Activated CD4-positive, alpha-beta T cell treated with anti-CD3 and anti-CD28 coated beads, Interleukin-2, amount 10 ng/mL, durations not matched to agents 7 days and 5 days (primary cell): ENCODE data around the gene FAHD1. TPM values are rescaled to one million over a fixed set of nuclear protein-coding genes. Genes with fewer than 3 reads are reported as not detected.

ENCODE experiments used
- CTCF ChIA-PET: fragments of 350-600 bp; sonication (Branson Sonifier 250); formaldehyde crosslinking; loops from one replicate; lab custom pipeline; 2021; ENCODE audit warnings: antibody characterized with exemption; lab: Charles Lee
- POLR2A ChIA-PET: fragments of 350-600 bp; sonication (Branson Sonifier 250); formaldehyde crosslinking; loops from one replicate; lab custom pipeline; 2021; ENCODE audit warnings: antibody characterized with exemption; lab: Charles Lee
- DNase-seq: peaks from one replicate; pipeline ENCODE4 v3.0.0-alpha.2; 2020
- H3K27ac Mint-ChIP-seq: one replicate; pipeline ENCODE4 v1.8.0; 2021; ENCODE audit warnings: mild to moderate bottlenecking, moderate library complexity, mixed read lengths
- H3K27me3 Mint-ChIP-seq: one replicate; pipeline ENCODE4 v1.8.0; 2021; ENCODE audit warnings: mixed read lengths
- H3K36me3 Mint-ChIP-seq: one replicate; pipeline ENCODE4 v1.8.0; 2021; ENCODE audit warnings: low read depth, mixed read lengths
- H3K4me1 Mint-ChIP-seq: one replicate; pipeline ENCODE4 v1.8.0; 2021; ENCODE audit warnings: mixed read lengths
- H3K4me3 Mint-ChIP-seq: one replicate; pipeline ENCODE4 v1.8.0; 2021; ENCODE audit warnings: mild to moderate bottlenecking, moderate library complexity, mixed read lengths
- H3K9me3 Mint-ChIP-seq: one replicate; pipeline ENCODE4 v1.8.0; 2021; ENCODE audit warnings: mixed read lengths
- total RNA-seq, 2 experiments: library from RNA; stranded (reverse); gene quantifications; one replicate each; pipeline ENCODE4 v1.2.3, GENCODE V29; 2021

Gene FAHD1
- total RNA-seq, 2 experiments from 2014 or later, result 11.3 to 12.9 TPM

DNA sequence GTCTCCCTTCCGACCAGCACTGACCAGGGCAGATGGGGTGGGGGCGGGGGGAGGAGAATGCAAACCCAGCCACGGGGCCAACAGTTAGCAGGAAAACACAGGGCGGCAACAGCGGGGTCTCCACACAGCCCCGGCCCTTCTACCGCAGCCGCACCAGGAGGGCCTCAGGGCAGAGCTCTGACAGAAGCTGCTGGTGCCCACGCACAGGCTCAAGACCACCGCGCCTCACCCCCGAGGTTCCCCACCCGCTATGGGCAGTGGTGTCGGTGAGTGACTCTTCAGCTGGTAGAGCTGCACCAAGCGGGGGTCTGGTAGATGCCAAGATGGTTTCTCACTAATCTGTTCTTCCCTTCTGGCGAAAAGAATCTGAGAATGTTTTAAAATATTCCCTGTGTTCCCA lies 16.5 kb upstream of the FAHD1 start:
- H3K27me3 Mint-ChIP-seq, result no peaks in the 10 kb centered on the region
- H3K4me3 Mint-ChIP-seq, result no peak overlapping the region
- no peak for DNase-seq
- H3K9me3 Mint-ChIP-seq, result peaks cover 2% of the 10 kb centered on the region
- peaks cover 29% of the 10 kb centered on the region for H3K36me3 Mint-ChIP-seq
- peaks cover 5% of the 10 kb centered on the region for H3K4me1 Mint-ChIP-seq
- CTCF ChIA-PET, result interaction anchor here (1.0 to 1.1 kb wide), 2 partner anchors 28 kb away, joined by 3 read pairs; partner anchors contain the start of genes NUBP2 and SPSB3
- H3K27ac Mint-ChIP-seq, result no peak overlapping the region
- POLR2A ChIA-PET, result no interaction called here

GRCh38 chr16:1812732-1813163 lies 14.3 kb upstream of the FAHD1 start:
- Mint-ChIP-seq H3K36me3 (peaks cover 17% of the 10 kb centered on the region), H3K4me1 (peaks cover 5% of the 10 kb centered on the region), H3K4me3 (no peak overlapping the region), H3K27me3 (no peaks in the 10 kb centered on the region), H3K27ac (peak overlapping the region; percentile 0), H3K9me3 (no peaks in the 10 kb centered on the region)
- CTCF ChIA-PET, result interaction anchor here (1.4 kb wide), 1 partner anchor 30 kb away, joined by 3 read pairs; the partner anchor contains the start of gene NUBP2
- DNase-seq, result peak; percentile 54
- POLR2A ChIA-PET, result no interaction called here

- ChIA-PET POLR2A (no interaction called here), CTCF (no interaction called here)
- H3K4me3 Mint-ChIP-seq, result no peak overlapping the region
- H3K4me1 Mint-ChIP-seq, result peaks cover 5% of the 10 kb centered on the region
- H3K9me3 Mint-ChIP-seq, result no peaks in the 10 kb centered on the region
- peaks cover 12% of the 10 kb centered on the region for H3K36me3 Mint-ChIP-seq
- no peak overlapping the region for H3K27ac Mint-ChIP-seq
- no peak for DNase-seq
- no peaks in the 10 kb centered on the region for H3K27me3 Mint-ChIP-seq
Measured at GRCh38 chr16:1815461-1815860, 11.5 kb upstream of the FAHD1 start.

- DNase-seq, result no peak
- Mint-ChIP-seq H3K9me3 (no peaks in the 10 kb centered on the region), H3K36me3 (peaks cover 12% of the 10 kb centered on the region), H3K4me3 (no peak overlapping the region), H3K27me3 (no peaks in the 10 kb centered on the region), H3K4me1 (peaks cover 5% of the 10 kb centered on the region), H3K27ac (no peak overlapping the region)
- POLR2A ChIA-PET, result no interaction called here
- CTCF ChIA-PET, result no interaction called here
Measured at GRCh38 chr16:1816396-1817275, 10.4 kb upstream of the FAHD1 start.

- H3K27ac Mint-ChIP-seq, result no peak overlapping the region
- ChIA-PET CTCF (no interaction called here), POLR2A (no interaction called here)
- H3K36me3 Mint-ChIP-seq, result peaks cover 12% of the 10 kb centered on the region
- no peaks in the 10 kb centered on the region for H3K27me3 Mint-ChIP-seq
- peaks cover 5% of the 10 kb centered on the region for H3K4me1 Mint-ChIP-seq
- no peak for DNase-seq
- no peak overlapping the region for H3K4me3 Mint-ChIP-seq
- H3K9me3 Mint-ChIP-seq, result no peaks in the 10 kb centered on the region
Measured at GRCh38 chr16:1817276-1817589, 9.8 kb upstream of the FAHD1 start.

GRCh38 chr16:1817716-1818115 lies 9.3 kb upstream of the FAHD1 start:
- H3K36me3 Mint-ChIP-seq, result peaks cover 12% of the 10 kb centered on the region
- H3K27me3 Mint-ChIP-seq, result no peaks in the 10 kb centered on the region
- POLR2A ChIA-PET, result no interaction called here
- peaks cover 3% of the 10 kb centered on the region for H3K4me1 Mint-ChIP-seq
- CTCF ChIA-PET, result no interaction called here
- no peaks in the 10 kb centered on the region for H3K9me3 Mint-ChIP-seq
- DNase-seq, result no peak
- H3K27ac Mint-ChIP-seq, result no peak overlapping the region
- H3K4me3 Mint-ChIP-seq, result no peak overlapping the region

GRCh38 chr16:1818204-1818872 lies 8.7 kb upstream of the FAHD1 start:
- Mint-ChIP-seq H3K27ac (no peak overlapping the region), H3K9me3 (no peaks in the 10 kb centered on the region), H3K4me1 (no peaks in the 10 kb centered on the region), H3K4me3 (no peak overlapping the region), H3K36me3 (peaks cover 12% of the 10 kb centered on the region), H3K27me3 (no peaks in the 10 kb centered on the region)
- POLR2A ChIA-PET, result no interaction called here
- CTCF ChIA-PET, result no interaction called here
- DNase-seq, result no peak

DNA sequence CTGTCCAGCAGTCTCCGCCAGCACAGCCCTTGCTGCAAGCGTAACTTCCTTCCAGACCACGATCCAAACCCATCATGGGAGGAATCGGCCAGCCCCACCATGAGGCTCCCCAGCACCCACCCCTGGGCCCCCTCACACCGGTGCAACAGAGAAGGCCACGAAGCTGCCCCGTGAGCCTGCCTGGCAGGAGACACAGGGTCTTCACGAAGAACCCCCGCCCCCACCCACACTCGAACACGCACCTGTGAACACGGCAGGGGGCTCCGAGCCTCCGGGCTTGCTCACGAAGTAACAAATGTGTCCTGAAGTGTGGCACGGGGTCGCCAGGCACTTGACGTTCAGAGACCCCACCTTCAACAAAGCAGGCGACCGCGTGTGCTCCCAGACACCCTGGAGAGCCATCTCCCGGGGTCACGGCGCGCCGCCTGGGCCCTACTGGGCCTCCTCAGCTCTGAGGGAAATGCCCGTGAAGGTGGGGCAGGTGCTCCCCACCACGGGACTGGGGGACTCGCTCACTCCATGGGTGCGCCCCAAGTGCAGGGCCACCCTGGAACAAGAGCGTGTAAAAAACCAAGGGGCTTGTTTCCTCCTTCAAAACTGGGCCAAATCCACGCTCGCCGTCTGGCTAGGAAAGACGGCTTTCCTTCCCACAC lies 8.0 kb upstream of the FAHD1 start:
- Mint-ChIP-seq H3K4me3 (no peak overlapping the region), H3K4me1 (peaks cover 4% of the 10 kb centered on the region), H3K36me3 (peaks cover 7% of the 10 kb centered on the region), H3K27me3 (no peaks in the 10 kb centered on the region), H3K9me3 (no peaks in the 10 kb centered on the region), H3K27ac (no peak overlapping the region)
- DNase-seq, result no peak
- ChIA-PET CTCF (no interaction called here), POLR2A (no interaction called here)

DNA sequence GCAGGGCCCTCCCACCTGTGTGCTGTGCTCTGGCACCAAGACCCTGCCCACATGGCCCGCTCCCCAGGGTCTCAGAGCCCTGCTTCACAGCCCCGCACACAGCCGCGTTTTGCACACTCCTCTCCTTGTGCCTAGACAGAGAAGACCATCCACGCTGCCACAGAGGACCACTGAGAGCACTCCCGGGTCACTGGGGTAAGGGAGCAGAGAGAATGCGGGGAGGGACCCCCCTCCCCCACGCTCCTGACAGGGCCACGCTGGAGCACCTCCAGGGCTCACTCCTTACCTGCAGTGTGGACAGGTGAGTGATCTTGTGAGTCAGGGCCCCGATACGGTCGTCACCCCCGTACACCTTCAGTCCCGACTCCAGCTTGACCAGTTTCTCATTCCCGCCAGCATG lies 7.4 kb upstream of the FAHD1 start:
- no peaks in the 10 kb centered on the region for H3K27me3 Mint-ChIP-seq
- no peak overlapping the region for H3K4me3 Mint-ChIP-seq
- no peaks in the 10 kb centered on the region for H3K9me3 Mint-ChIP-seq
- H3K27ac Mint-ChIP-seq, result no peak overlapping the region
- no peak for DNase-seq
- H3K36me3 Mint-ChIP-seq, result peaks cover 7% of the 10 kb centered on the region
- ChIA-PET POLR2A (interaction anchor here (0.7 kb wide), 1 partner anchor 47 kb away, joined by 3 read pairs; no protein-coding TSS in a partner anchor), CTCF (no interaction called here)
- H3K4me1 Mint-ChIP-seq, result peaks cover 9% of the 10 kb centered on the region

DNA sequence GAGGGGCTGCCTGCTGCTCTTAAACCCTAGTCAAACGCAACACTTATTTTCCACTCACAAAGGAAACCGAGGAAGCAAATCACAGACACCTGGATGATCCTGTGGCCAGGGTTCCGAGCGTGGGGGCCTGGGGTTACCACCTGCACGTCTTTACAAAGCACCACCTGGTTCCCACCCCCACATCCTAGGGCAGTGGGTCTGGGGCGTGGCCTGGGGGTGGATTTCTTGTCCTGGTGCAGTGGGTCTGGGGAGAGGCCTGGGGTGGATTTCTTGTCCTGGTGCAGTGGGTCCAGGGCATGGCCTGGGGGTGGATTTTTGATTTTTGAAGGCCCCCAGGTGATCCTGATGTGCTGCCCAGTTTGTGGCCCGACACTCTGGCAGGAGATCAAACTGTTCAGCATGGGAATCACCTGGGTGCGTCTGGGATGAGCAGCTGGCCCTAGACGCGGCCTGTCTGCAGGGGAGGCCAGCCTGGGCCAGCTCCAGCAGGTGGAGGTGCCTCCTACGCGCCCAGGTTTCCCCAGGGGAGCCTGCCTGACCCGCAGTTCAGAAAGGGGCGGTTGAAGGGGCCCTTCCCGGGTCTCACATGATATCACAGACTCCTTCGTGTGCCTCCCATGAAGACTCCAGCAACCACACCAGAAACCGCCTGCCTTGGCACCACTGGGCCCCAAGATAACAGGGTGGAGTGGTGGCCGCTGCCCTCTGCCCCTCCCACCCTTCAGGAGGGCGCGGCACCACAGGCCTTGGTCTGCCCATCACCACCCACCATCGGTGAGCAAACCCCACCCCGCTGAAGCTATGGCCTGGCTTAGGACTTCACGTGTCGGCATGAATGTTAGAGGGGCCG lies 6.7 kb upstream of the FAHD1 start:
- DNase-seq, result no peak
- Mint-ChIP-seq H3K36me3 (peaks cover 4% of the 10 kb centered on the region), H3K4me1 (peaks cover 12% of the 10 kb centered on the region), H3K27ac (no peak overlapping the region), H3K9me3 (no peaks in the 10 kb centered on the region), H3K4me3 (no peak overlapping the region), H3K27me3 (no peaks in the 10 kb centered on the region)
- POLR2A ChIA-PET, result interaction anchor here (0.7 kb wide), 1 partner anchor 46 kb away, joined by 3 read pairs; no protein-coding TSS in a partner anchor
- CTCF ChIA-PET, result no interaction called here

DNA sequence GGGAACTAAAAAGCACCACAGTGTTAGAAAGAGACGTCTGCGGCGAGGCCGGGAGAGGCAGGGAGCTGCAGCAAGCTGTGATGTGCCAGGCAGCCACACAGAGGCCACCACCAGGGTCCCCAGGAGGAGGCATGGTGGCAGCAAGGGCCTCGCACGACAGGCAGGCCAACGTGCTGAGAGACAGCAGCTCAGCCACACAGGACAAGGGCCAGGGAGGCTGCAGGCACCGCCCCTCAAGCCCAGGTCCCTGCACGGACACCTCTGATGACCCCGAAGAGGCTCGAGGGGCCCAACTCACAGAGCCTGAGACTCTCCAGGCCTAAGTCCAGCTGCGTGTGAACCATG lies 6.1 kb upstream of the FAHD1 start:
- no peak for DNase-seq
- Mint-ChIP-seq H3K36me3 (no peaks in the 10 kb centered on the region), H3K9me3 (no peaks in the 10 kb centered on the region), H3K4me1 (peaks cover 18% of the 10 kb centered on the region), H3K27me3 (no peaks in the 10 kb centered on the region), H3K27ac (no peak overlapping the region), H3K4me3 (no peak overlapping the region)
- CTCF ChIA-PET, result no interaction called here
- POLR2A ChIA-PET, result no interaction called here

GRCh38 chr16:1821861-1822611 lies 5.0 kb upstream of the FAHD1 start:
- Mint-ChIP-seq H3K27ac (no peak overlapping the region), H3K27me3 (no peaks in the 10 kb centered on the region), H3K4me1 (peaks cover 18% of the 10 kb centered on the region), H3K4me3 (no peak overlapping the region), H3K9me3 (no peaks in the 10 kb centered on the region), H3K36me3 (no peaks in the 10 kb centered on the region)
- ChIA-PET CTCF (interaction anchor here (0.5 kb wide), 1 partner anchor 622 kb away, joined by 3 read pairs; no protein-coding TSS in a partner anchor), POLR2A (no interaction called here)
- no peak for DNase-seq
